ENCODE measurements around the gene BNC2.

The BNC2 gene

DNA sequence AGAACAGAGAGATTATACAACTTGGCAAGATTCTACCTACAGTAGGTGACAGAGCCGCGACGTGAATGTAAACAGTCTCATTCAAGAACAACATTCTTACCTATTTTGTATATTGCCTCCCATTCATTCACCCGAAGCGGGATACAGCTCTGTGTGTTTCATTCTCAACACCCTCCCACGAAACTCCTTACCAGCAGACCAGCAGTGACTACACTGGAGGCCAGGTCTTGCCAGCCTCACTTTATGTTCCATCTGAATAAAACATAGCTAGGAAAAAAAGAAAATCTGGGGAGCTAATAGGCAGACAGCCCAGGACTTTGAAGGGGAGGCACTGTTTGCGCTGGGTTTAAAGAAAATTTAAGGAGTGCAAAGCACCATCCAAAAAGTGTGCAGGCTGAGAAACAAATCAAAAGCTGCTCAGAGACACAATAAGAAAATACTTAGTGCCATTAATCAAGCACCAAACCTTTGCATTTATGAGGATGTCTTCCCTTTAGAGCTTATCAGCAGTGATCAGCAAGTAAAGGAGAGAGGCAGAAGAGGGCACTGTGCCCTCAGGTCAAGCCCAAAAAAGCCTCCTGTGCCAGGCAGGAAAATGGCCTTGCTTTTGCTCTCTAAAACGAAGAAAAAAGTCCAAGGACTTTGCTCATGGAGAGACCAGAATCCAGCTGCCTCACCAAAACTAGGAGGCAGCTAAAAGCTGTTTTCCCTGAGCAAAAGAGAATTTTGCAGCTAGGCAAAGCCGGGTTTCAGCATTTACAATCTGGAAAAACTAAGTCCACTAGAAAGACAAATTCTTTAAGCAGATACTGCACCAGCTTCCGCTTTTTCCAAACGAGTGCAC lies 295.1 kb downstream of the BNC2 start:
- TF ChIP-seq, protein P1, sequence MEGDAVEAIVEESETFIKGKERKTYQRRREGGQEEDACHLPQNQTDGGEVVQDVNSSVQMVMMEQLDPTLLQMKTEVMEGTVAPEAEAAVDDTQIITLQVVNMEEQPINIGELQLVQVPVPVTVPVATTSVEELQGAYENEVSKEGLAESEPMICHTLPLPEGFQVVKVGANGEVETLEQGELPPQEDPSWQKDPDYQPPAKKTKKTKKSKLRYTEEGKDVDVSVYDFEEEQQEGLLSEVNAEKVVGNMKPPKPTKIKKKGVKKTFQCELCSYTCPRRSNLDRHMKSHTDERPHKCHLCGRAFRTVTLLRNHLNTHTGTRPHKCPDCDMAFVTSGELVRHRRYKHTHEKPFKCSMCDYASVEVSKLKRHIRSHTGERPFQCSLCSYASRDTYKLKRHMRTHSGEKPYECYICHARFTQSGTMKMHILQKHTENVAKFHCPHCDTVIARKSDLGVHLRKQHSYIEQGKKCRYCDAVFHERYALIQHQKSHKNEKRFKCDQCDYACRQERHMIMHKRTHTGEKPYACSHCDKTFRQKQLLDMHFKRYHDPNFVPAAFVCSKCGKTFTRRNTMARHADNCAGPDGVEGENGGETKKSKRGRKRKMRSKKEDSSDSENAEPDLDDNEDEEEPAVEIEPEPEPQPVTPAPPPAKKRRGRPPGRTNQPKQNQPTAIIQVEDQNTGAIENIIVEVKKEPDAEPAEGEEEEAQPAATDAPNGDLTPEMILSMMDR (IDR thresholded peaks at IDR 0.05; ENCODE audit: low read depth, low read length): peak; percentile 22
- peak; percentile 10 for DNase-seq (ENCODE audit: extremely low read depth, low read depth)

DNA sequence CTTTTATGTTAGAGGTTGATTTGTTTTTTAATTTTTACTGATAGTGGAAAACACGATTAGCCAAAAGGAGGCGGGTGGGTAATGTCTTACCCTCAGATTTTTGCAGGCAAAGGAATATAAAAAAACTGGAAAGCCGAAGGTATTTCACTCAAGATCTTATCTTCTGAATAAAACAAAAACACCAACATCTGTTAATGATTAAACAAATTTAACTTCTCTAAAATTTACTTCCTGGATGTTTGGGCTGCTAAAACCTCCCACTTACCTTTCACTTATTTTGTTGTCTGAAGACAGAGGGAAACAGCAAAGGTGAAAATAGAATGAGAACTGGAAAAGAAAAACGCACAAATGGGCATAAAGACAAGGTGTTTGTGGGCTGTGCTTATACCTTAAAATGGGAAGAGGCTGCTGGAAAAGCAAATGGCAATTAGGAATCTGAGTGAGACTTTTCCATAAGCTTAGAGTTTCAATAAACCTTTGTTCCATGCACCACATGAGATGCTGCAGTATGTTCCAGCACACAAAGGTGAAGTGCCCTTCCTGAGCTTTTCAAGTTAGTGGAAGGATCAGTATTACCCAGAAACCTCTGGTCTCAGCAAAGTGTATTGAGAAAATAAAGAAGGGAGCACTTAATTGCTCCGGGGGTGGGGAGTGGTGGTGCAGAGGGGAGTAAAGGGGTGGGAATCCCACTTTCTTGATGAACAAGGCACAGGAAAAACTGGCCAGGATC lies 298.3 kb downstream of the BNC2 start:
- DNase-seq (ENCODE audit: extremely low read depth, low read depth): no peak
- TF ChIP-seq, protein P1 (IDR thresholded peaks at IDR 0.05; ENCODE audit: low read depth, low read length): no peak

DNA sequence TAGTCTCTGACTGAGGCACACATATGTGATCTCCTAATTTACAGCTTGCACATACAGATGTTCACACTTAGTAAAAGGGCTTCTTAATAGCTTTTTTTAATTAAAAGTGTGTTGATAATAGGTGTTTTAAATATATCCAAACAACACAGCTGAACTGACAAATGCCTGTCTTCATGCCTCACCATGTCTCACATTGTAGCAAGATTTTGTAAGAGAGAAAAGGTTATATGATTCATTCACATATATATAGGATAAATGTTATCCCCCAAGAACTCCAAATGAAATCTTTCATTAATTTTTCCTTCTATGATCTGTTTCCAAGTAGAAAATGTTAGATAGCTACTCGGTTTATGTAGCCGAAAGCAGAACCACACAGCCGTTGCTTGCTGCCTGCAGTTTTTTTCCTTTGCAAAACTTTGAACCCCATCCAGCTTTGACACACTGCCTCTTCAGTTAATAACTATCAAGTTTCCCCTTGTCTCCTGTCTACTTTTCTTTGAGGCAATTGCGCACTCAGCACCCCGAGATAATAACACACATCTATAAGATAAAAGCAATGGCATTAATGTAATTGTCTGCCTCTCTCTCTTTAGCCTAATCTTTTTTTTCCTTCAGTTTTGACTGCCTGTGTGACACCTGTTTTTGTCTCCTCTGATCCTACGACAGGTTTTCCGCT lies 299.2 kb downstream of the BNC2 start:
- TF ChIP-seq, protein P1 (IDR thresholded peaks at IDR 0.05; ENCODE audit: low read depth, low read length): no peak
- no peak for DNase-seq (ENCODE audit: extremely low read depth, low read depth)

DNA sequence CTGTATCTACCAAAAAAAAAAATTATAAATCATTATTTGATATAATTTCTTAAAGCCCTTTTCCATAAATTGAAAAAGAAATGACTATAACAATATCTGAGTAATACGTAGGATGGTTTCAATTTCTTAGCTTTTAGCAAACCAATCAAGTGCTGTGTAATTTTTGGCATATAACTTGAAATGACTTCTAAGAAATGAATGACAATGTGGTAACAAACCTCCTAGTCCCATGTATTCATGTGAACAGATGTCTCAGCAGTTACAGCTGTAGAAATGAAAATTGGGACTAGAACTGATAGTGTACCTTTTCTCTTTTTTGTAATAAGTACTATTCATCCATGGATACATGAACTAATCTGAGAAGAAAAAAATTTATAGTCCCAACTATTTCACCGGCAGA lies 307.0 kb downstream of the BNC2 start:
- no peak for DNase-seq (ENCODE audit: extremely low read depth, low read depth)
- TF ChIP-seq, protein P1 (IDR thresholded peaks at IDR 0.05; ENCODE audit: low read depth, low read length): no peak

DNA sequence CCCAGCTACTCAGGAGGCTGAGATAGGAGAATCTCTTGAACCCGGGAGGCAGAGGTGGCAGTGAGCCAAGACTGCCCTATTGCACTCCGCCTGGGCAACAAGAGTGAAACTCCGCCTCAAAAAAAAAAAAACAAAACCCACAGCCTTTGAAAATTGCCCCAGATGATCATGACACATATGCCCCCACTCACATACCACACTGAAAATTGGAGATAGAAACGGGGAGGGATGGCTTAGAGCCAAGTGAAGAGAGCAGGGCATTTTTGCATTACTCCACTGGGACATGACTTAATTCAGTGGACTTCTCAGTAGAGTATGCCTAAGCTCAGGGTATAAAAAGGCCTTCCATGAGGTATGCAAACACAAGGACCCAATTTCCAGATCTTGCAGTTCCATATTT lies 309.3 kb downstream of the BNC2 start:
- TF ChIP-seq, protein P1 (IDR thresholded peaks at IDR 0.05; ENCODE audit: low read depth, low read length): no peak
- DNase-seq (ENCODE audit: extremely low read depth, low read depth): no peak

DNA sequence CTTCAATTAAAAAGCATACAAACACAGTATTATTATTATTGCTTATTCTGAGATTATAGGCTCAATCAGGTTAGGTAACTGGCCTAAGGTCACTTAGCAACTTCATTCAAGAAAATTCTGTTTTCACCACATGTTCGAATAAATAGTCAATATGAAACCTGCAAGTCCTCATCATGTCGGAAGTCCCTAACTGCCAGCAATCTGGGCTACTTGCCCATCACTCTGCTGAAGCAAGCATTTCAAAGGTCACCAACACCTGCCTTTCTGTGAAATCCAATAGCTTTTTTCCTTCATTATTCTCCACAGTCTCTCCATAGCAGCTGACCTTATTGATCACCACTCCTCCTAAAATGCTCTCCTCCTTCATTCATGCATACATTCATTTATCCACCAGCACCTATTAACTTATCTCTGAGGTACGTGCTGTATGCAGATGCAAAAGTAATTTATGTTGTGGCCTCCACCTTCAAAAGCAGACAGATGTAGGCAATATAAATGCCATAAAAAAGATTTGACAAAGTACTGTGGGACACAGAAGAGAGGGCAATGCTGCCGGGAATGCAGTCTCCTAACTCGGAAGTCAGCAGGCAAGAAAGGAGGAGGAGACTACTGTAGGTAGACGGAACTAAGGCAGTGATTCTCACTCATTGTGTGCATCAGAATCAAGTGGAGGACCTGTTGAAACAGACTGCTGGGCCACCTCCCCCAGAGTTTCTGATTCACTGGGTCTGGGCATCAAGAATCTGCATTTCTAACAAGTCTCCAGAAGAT lies 310.9 kb downstream of the BNC2 start:
- DNase-seq (ENCODE audit: extremely low read depth, low read depth): no peak
- TF ChIP-seq, protein P1 (IDR thresholded peaks at IDR 0.05; ENCODE audit: low read depth, low read length): no peak
